PC-3 (cell line): ENCODE data around the gene CTNND2.

Experiments
- EZH2phosphoT487 ChIP-seq: fragments of 300-600 bp; sonication (generic); IDR thresholded peaks from 2 replicates; pipeline ENCODE4 v1.6.1; 2018; ENCODE audit warnings: mild to moderate bottlenecking, antibody characterized with exemption, low read length, borderline replicate concordance
- TF ChIP-seq, protein P1 (sequence below): fragments of 300-600 bp; sonication (generic); conservative IDR thresholded peaks from 2 replicates; pipeline ENCODE4 v1.5.1; 2017; ENCODE audit warnings: antibody characterized with exemption, low read depth, mild to moderate bottlenecking, low read length

DNA sequence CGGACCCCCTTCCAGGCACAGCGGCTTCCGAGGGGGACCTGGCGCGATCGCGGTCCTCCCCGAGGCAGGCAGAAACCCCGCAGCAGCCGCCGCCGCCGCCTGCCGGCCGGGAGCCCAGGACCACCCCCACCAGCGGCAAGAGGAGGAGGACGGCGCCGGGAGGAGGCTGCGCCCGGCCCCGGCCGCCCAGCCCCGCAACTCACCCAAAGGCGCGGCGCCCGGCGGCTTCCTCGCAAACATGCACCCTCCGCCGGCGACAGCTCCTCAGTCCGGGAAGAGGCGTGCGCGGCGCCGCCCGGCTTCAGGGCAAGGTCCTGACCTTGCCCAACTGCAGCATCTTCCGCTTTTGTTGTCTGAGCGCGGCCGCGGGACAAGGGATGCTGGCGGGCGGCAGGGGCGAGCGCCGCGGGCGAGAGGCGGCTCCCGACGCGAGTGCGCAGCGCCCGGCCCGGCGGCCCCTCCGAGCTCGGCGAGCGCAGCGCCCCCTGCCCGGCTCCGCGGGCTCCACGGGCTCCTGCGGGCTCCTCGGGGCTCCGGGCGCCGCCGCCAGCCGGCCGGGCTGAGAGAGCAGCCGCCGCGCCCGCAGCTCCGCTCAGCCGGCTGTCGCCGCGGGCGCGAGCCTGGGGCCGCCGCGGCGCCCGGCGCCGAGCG, 507 bp downstream of the CTNND2 start:
- TF ChIP-seq, protein P1, sequence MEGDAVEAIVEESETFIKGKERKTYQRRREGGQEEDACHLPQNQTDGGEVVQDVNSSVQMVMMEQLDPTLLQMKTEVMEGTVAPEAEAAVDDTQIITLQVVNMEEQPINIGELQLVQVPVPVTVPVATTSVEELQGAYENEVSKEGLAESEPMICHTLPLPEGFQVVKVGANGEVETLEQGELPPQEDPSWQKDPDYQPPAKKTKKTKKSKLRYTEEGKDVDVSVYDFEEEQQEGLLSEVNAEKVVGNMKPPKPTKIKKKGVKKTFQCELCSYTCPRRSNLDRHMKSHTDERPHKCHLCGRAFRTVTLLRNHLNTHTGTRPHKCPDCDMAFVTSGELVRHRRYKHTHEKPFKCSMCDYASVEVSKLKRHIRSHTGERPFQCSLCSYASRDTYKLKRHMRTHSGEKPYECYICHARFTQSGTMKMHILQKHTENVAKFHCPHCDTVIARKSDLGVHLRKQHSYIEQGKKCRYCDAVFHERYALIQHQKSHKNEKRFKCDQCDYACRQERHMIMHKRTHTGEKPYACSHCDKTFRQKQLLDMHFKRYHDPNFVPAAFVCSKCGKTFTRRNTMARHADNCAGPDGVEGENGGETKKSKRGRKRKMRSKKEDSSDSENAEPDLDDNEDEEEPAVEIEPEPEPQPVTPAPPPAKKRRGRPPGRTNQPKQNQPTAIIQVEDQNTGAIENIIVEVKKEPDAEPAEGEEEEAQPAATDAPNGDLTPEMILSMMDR: no peak; the same call in 1 of the 2 replicates
- TF ChIP-seq EZH2phosphoT487: peak; percentile 18; the same call in 1 of the 2 replicates
